Kidney (tissue), 14 donors: ENCODE measurements around the gene SFMBT2. TPM values are rescaled to one million over a fixed set of nuclear protein-coding genes. Genes with fewer than 3 reads are reported as not detected.

Experiments
- DNase-seq, 5 donors: peaks; one replicate each; pipeline ENCODE4 v3.0.0-alpha.2; 2013 to 2020
- FAIRE-seq: peaks from 2 replicates; lab custom pipeline; 2012; peaks lifted over from hg19 to GRCh38; lab: Jason Lieb, UNC
- H3K27ac ChIP-seq, 2 donors: one replicate each; pipeline ENCODE4 v1.7.0; 2013; ENCODE audit warnings: low read depth in 2 of 2, low read length in 2 of 2, inconsistent platforms in 1 of 2
- H3K27me3 ChIP-seq: one replicate; pipeline ENCODE4 v1.7.1; 2013; ENCODE audit warnings: low read length, inconsistent platforms; ENCODE audit not compliant: control insufficient read depth, insufficient read depth
- H3K36me3 ChIP-seq, 3 donors: one replicate each; pipeline versions ENCODE4 v1.7.0 to v1.7.1; 2013; ENCODE audit warnings: low read length in 3 of 3, control low read depth in 1 of 3, inconsistent platforms in 1 of 3; ENCODE audit not compliant: insufficient read depth in 3 of 3, control insufficient read depth in 2 of 3
- H3K4me1 ChIP-seq, 3 donors: one replicate each; pipeline versions ENCODE4 v1.7.0 to v1.7.1; 2013; ENCODE audit warnings: low read length in 3 of 3, inconsistent platforms in 1 of 3, low read depth in 1 of 3; ENCODE audit not compliant: control insufficient read depth in 2 of 3, insufficient read depth in 2 of 3
- H3K4me3 ChIP-seq, 3 donors: one replicate each; pipeline versions ENCODE4 v1.7.0 to v1.8.1; 2013; ENCODE audit warnings: low read length in 3 of 3, control low read depth in 1 of 3, inconsistent platforms in 1 of 3
- H3K9ac ChIP-seq, 3 donors: one replicate each; pipeline versions ENCODE4 v1.7.0 to v1.7.1; 2013; ENCODE audit warnings: low read length in 3 of 3, control low read depth in 1 of 3, inconsistent platforms in 1 of 3
- H3K9me3 ChIP-seq, 3 donors: one replicate each; pipeline versions ENCODE4 v1.7.0 to v1.7.1; 2013; ENCODE audit warnings: low read length in 3 of 3, control low read depth in 1 of 3, inconsistent platforms in 1 of 3; ENCODE audit not compliant: control insufficient read depth in 2 of 3, insufficient read depth in 1 of 3
- CTCF ChIP-seq: IDR thresholded peaks from 3 replicates; pipeline ENCODE4 v1.5.1; 2012; ENCODE audit warnings: mild to moderate bottlenecking, moderate library complexity, borderline replicate concordance; ENCODE audit not compliant: insufficient read depth; ENCODE audit errors: extremely low read depth
- intact Hi-C: fragments of 100-400 bp; cut with DNase I; formaldehyde crosslinking; loops from one replicate; pipeline ENCODE4 v1.11.1; 2022
- polyA plus RNA-seq: library from polyadenylated mRNA; stranded (reverse); fragments of 350-450 nt; fragmentation: Illumina TruSeq; extraction: RNeasy Lipid Tissue Mini Kit (QIAGEN cat#74804); gene quantifications from one replicate; pipeline ENCODE4 v1.2.3, GENCODE V29; 2014; ENCODE audit warnings: low read depth, low replicate concordance; ENCODE audit not compliant: insufficient read depth
- total RNA-seq: library from RNA; stranded (reverse); fragmentation: NEBNext Ultra II Directional; extraction: Animal tissue kit (Norgen Biotek cat#: 25700); gene quantifications from one replicate; pipeline ENCODE4 v1.2.1, GENCODE V29; 2021
- donor health status: control.
- donor health status: control.
- donor health status: control.
- donor health status: control.
- donor health status: control.
- donor health status: DM: yes; HTN: yes; CAD: no.
- donor health status: Normal renal cell carcinoma (clear cell type).

The SFMBT2 gene
- total and polyA plus RNA-seq, 2 donors from 2014 or later, result 1.2 to 15.3 TPM

GRCh38 chr10:7403620-7404019 is 7.2 kb downstream of the SFMBT2 start:
- H3K9ac ChIP-seq, result no peak overlapping the region
- H3K9me3 ChIP-seq, result no peaks in the 10 kb centered on the region
- FAIRE-seq (no peak), DNase-seq (no peak)
- H3K4me3 ChIP-seq, result no peak overlapping the region
- TF ChIP-seq CTCF, result no peak
- H3K27me3 ChIP-seq, result no peaks in the 10 kb centered on the region
- no peak overlapping the region for H3K27ac ChIP-seq
- no peaks in the 10 kb centered on the region for H3K36me3 ChIP-seq
- peaks cover 0 to 8% (median 0%) of the 10 kb centered on the region in 3 donors for H3K4me1 ChIP-seq
- intact Hi-C loops, result loop anchor here (10.0 kb wide), 1 partner anchor 139 kb away; no protein-coding TSS in a partner anchor

GRCh38 chr10:7401782-7402181 is 9.1 kb downstream of the SFMBT2 start:
- H3K36me3 ChIP-seq, result no peaks in the 10 kb centered on the region
- no peaks in the 10 kb centered on the region for H3K27me3 ChIP-seq
- no peak for TF ChIP-seq CTCF
- H3K9me3 ChIP-seq, result no peaks in the 10 kb centered on the region
- intact Hi-C loops, result loop anchor here (10.0 kb wide), 1 partner anchor 137 kb away; no protein-coding TSS in a partner anchor
- FAIRE-seq, result no peak
- no peak for DNase-seq
- no peak overlapping the region for H3K27ac ChIP-seq
- H3K4me1 ChIP-seq, result peaks cover 0 to 2% (median 0%) of the 10 kb centered on the region in 3 donors
- H3K4me3 ChIP-seq, result no peak overlapping the region
- no peak overlapping the region for H3K9ac ChIP-seq

- Histone ChIP-seq H3K9me3 (no peaks in the 10 kb centered on the region), H3K36me3 (no peaks in the 10 kb centered on the region), H3K9ac (no peak overlapping the region), H3K27ac (no peak overlapping the region), H3K4me1 (no peaks in the 10 kb centered on the region), H3K27me3 (no peaks in the 10 kb centered on the region), H3K4me3 (no peak overlapping the region)
- DNase-seq, result no peak
- TF ChIP-seq CTCF, result no peak
- intact Hi-C loops, result loop anchor here (10.0 kb wide), 1 partner anchor 136 kb away; no protein-coding TSS in a partner anchor
- FAIRE-seq, result no peak
Measured at GRCh38 chr10:7401156-7401555, 9.7 kb downstream of the SFMBT2 start.
